ENCODE results near the gene SYNJ2.

GRCh38 chr6:158040804-158041347, 59.2 kb downstream of the SYNJ2 start:
- TF ChIP-seq CREB1 (IDR thresholded peaks at IDR 0.05; ENCODE audit: low read depth) (no peak), EP300 (IDR thresholded peaks at IDR 0.05; ENCODE audit: borderline replicate concordance) (no peak), MAX (IDR thresholded peaks at IDR 0.05) (no peak), FOXM1 (IDR thresholded peaks at IDR 0.05; ENCODE audit: borderline replicate concordance, low read depth) (no peak)

Data from Ishikawa (cell line).